ENCODE measurements around the gene CHEK1. TPM values are rescaled to one million over a fixed set of nuclear protein-coding genes. Genes with fewer than 3 reads are reported as not detected.

The CHEK1 gene
- total and polyA plus RNA-seq, 2 donors from 2014 or later: 4.6 to 4.9 TPM

DNA sequence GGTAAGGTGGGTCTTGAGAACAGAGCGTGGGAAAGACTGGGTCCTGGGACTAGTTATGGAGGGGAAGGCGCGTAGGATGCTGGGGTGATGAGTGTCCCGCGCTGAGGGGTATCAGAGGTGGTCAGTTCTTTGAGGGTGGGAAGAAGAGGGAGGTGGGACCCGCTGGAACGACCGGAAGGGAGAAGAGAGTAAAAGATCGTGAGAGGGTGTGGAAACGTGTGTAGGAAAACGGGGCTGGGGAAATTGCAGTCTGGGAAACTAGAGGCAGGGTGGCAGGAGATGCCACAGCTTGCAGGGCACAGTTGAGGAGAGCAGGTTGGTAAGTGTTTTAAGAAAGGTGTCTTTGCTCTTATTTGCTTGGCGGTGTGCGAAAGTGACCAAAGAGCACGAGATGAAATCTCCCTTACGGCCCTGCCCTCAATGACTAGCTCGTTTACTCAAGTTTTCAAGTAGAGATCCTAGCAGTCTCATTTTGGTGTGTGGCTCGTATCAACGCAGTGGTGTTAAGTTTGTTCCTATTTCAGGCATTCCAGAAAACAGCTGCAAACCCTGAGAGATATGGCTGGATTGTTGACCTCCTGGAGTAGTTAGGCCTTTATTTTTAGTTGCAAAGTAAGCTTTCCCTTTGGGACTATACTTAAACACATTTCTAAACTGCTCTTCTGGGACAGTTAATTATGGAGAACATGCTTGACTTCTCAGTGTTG lies 31.7 kb upstream of the CHEK1 start:
- peak in 1 of 5 donors; percentile 52 for DNase-seq
- Histone ChIP-seq H3K27me3 (ENCODE audit: control insufficient read depth, insufficient read depth, low read length) (no peaks in the 10 kb centered on the region), H3K27ac (ENCODE audit: low read depth in 2 of 2, low read length in 2 of 2) (peak overlapping the region; percentile 85 to 86), H3K9ac (ENCODE audit: low read length in 3 of 3) (peak overlapping the region; percentile 69 to 74 (median 73)), H3K9me3 (ENCODE audit: control insufficient read depth in 2 of 3, insufficient read depth in 1 of 3, low read length in 3 of 3) (no peaks in the 10 kb centered on the region), H3K4me1 (ENCODE audit: control insufficient read depth in 2 of 3, insufficient read depth in 2 of 3, low read depth in 1 of 3, low read length in 3 of 3) (peaks cover 0 to 9% (median 9%) of the 10 kb centered on the region in 3 donors), H3K4me3 (ENCODE audit: low read length in 3 of 3) (peak overlapping the region; percentile 87 to 97 (median 97)), H3K36me3 (ENCODE audit: control insufficient read depth in 2 of 3, insufficient read depth in 3 of 3, low read length in 3 of 3) (peaks cover 0 to 3% (median 0%) of the 10 kb centered on the region in 3 donors)
- TF ChIP-seq, protein P1, sequence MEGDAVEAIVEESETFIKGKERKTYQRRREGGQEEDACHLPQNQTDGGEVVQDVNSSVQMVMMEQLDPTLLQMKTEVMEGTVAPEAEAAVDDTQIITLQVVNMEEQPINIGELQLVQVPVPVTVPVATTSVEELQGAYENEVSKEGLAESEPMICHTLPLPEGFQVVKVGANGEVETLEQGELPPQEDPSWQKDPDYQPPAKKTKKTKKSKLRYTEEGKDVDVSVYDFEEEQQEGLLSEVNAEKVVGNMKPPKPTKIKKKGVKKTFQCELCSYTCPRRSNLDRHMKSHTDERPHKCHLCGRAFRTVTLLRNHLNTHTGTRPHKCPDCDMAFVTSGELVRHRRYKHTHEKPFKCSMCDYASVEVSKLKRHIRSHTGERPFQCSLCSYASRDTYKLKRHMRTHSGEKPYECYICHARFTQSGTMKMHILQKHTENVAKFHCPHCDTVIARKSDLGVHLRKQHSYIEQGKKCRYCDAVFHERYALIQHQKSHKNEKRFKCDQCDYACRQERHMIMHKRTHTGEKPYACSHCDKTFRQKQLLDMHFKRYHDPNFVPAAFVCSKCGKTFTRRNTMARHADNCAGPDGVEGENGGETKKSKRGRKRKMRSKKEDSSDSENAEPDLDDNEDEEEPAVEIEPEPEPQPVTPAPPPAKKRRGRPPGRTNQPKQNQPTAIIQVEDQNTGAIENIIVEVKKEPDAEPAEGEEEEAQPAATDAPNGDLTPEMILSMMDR (IDR thresholded peaks at IDR 0.05; ENCODE audit: borderline replicate concordance, extremely low read depth, insufficient read depth): no peak
- FAIRE-seq: no peak
- intact Hi-C loops (cut with DNase I): no loop called here

DNA sequence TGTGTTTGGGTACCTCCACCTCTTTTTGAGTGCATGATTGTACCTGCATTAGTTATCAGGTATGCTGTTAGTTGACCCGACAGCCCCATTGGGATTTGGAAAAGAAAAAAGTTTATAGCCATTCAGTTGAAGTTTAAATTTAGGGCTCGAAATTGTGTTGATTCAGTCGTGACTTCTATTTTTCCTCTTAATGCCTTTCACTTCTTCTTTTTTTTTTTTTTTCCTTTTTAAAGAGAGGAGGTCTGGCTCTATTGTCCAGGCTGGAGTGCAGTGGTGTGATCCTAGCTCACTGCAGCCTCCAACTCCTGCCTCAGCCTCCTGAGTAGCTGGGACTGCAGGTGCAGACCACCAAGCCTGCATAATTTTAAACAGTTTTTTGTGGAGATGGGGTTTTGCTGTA lies 30.0 kb upstream of the CHEK1 start:
- Histone ChIP-seq H3K4me3 (ENCODE audit: low read length in 3 of 3) (no peak overlapping the region), H3K27me3 (ENCODE audit: control insufficient read depth, insufficient read depth, low read length) (no peaks in the 10 kb centered on the region), H3K4me1 (ENCODE audit: control insufficient read depth in 2 of 3, insufficient read depth in 2 of 3, low read depth in 1 of 3, low read length in 3 of 3) (peaks cover 0 to 9% (median 9%) of the 10 kb centered on the region in 3 donors), H3K36me3 (ENCODE audit: control insufficient read depth in 2 of 3, insufficient read depth in 3 of 3, low read length in 3 of 3) (peaks cover 0 to 8% (median 0%) of the 10 kb centered on the region in 3 donors), H3K27ac (ENCODE audit: low read depth in 2 of 2, low read length in 2 of 2) (no peak overlapping the region), H3K9ac (ENCODE audit: low read length in 3 of 3) (no peak overlapping the region), H3K9me3 (ENCODE audit: control insufficient read depth in 2 of 3, insufficient read depth in 1 of 3, low read length in 3 of 3) (no peaks in the 10 kb centered on the region)
- no peak for DNase-seq
- no peak for FAIRE-seq
- intact Hi-C loops (cut with DNase I): no loop called here
- TF ChIP-seq, protein P1 (IDR thresholded peaks at IDR 0.05; ENCODE audit: borderline replicate concordance, extremely low read depth, insufficient read depth): no peak

DNA sequence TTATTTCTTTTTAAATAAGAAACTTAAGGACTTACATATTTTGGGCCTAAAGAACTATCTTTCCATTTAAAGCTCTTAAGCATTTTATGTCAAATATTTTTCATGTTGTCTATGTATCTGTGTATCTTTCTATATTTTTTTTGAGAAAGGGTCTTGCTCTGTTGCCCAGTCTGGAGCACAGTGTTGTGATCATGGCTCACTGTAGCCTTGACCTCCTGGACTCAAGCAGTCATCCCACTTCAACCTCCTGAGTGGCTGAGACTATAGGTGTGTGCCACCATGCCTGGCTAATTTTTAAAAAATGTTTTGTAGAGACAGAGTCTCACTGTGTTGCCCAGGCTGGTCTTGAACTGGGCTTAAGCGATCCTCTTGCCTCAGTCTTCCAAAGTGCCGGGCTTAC lies 24.3 kb upstream of the CHEK1 start:
- no peaks in the 10 kb centered on the region for H3K27me3 ChIP-seq (ENCODE audit: control insufficient read depth, insufficient read depth, low read length)
- H3K9me3 ChIP-seq (ENCODE audit: control insufficient read depth in 2 of 3, insufficient read depth in 1 of 3, low read length in 3 of 3): no peaks in the 10 kb centered on the region
- peaks cover 11 to 41% (median 28%) of the 10 kb centered on the region in 3 donors for H3K36me3 ChIP-seq (ENCODE audit: control insufficient read depth in 2 of 3, insufficient read depth in 3 of 3, low read length in 3 of 3)
- H3K9ac ChIP-seq (ENCODE audit: low read length in 3 of 3): no peak overlapping the region
- no peak overlapping the region for H3K4me3 ChIP-seq (ENCODE audit: low read length in 3 of 3)
- FAIRE-seq (no peak), DNase-seq (no peak)
- TF ChIP-seq, protein P1 (IDR thresholded peaks at IDR 0.05; ENCODE audit: borderline replicate concordance, extremely low read depth, insufficient read depth): no peak
- no peaks in the 10 kb centered on the region for H3K4me1 ChIP-seq (ENCODE audit: control insufficient read depth in 2 of 3, insufficient read depth in 2 of 3, low read depth in 1 of 3, low read length in 3 of 3)
- H3K27ac ChIP-seq (ENCODE audit: low read depth in 2 of 2, low read length in 2 of 2): no peak overlapping the region
- intact Hi-C loops (cut with DNase I): no loop called here

Data from kidney (tissue), 14 donors.